IPS-NIHi7 (cell line): ENCODE data around the gene TACR2.
A peak's percentile ranks its signal among the peaks of the same experiment; 100 is the strongest.

Experiments
- DNase-seq: peaks from one replicate; pipeline ENCODE4 v3.0.0; 2012; ENCODE audit warnings: mixed read lengths; ENCODE audit errors: extremely low spot score

The TACR2 gene

DNA sequence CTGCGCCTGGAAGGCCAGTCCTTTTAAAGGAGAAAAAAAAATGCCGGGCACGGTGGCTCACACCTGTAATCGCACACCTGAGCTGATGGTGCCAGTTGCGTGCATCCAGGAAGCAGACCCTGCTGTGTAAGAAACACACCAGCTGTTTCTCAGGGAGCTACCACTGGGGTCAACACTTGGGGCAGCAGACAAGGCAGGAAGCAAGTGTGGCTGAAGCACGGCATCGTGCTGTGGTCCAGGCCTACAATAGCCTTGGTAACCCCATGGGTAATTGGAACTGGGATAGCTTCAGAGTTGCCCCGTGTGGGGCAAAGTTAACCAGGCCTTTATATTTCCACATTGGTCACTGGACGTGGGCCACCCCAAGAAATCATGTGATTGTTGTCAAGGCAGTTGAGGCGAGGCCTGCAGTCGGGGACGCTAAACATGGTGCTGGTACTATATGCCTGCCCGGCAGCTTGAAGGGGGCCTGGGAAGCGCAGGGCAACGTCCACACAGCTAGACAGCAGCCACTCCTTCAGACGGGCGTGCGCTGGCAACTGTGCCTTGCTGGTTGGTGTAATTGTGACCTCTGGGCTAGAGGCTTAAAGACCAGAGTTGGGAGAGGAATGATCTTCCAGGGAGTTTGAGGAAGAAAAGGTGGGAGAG, 2.5 kb upstream of the TACR2 start:
- DNase-seq: no peak

DNA sequence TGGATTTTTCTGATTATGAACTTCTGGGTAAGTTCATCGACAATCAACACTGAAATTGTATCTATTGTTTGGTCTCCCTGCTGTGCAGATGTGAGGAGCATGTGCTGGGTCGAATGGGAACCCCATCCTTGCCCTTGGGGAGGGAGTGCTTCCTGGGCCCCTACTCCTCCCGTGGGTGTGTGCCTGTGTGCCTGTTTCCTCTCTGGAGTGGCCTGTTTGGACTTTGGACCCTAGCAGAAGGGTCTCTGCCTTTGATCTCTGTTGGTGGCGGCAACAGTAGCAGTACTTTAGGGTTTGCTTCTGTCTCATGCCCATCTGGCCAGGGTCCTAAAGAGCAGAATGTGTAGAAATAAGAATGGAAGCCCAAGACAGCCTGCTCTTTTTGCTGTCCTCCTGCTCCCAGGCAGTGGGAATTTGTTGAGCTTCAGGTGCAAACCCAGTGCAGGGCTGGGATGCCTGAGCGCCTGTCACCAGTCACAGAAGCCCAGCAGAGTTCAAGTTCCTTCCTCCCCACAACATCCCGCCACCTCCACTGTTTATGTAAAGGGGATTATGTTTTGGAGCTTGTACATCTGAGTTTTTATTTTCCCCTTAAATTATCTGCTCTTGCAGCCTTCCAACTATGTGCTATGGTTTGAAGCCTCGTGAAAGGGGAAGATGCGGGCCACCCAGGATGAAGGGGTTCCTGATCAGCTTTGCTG, 1.5 kb upstream of the TACR2 start:
- DNase-seq: no peak

DNA sequence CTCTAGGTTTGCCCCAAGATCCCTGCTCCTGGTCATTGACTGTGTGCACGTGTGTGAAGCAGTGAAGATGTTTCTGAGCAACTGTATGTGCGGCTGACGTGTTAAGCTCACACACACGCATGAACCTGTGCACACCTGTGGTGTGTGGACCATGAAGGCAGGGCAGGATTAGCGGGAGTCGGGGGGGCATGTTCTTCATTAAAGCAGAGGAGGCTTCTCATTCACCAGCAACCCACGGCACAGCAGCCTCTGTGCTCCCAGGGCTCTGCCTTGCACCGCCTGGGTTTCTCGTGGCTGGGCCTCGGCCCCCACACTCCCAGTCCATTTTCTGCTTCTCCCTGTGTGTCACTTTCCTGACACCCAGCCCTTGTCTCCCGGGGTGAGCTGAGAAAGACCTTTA, 824 bp upstream of the TACR2 start:
- DNase-seq: no peak

DNA sequence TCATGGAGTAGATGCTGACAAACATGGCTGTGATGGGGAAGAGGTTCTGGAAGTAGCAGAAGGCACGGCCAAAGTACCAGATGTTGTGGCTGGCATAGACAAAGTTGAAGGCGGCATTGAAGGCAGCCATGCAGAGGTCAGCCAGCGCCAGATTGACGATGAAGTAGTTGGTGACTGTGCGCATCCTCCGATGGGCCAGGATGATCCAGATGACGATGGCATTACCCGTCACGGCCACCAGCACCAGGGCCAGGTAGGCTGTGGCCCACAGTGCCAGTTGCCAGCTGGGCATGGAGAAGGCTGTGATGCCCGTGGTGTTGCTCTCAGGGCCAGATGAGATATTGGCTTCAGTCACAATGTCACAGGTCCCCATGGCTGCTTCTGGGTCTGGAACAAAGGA, 767 bp downstream of the TACR2 start:
- DNase-seq: no peak

DNA sequence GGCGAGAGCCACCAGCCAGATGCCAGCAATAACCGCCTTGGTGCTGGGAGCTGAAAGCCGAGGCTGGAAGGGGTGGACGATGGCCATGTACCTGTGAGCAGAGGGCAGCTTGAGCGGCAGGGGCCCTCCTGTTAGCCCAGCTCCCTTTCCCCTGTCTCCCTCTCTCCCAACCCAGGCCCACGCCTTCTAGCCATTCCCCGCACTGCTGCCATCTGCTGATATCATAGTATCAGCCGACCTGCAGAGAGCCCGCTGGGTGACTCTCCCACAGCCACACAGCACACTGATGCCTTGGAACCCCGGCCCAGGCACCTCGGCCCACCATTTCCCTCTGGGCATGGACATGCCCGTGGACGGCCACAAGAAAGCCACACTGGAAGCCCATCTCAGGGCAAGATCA, 1.7 kb downstream of the TACR2 start:
- no peak for DNase-seq

DNA sequence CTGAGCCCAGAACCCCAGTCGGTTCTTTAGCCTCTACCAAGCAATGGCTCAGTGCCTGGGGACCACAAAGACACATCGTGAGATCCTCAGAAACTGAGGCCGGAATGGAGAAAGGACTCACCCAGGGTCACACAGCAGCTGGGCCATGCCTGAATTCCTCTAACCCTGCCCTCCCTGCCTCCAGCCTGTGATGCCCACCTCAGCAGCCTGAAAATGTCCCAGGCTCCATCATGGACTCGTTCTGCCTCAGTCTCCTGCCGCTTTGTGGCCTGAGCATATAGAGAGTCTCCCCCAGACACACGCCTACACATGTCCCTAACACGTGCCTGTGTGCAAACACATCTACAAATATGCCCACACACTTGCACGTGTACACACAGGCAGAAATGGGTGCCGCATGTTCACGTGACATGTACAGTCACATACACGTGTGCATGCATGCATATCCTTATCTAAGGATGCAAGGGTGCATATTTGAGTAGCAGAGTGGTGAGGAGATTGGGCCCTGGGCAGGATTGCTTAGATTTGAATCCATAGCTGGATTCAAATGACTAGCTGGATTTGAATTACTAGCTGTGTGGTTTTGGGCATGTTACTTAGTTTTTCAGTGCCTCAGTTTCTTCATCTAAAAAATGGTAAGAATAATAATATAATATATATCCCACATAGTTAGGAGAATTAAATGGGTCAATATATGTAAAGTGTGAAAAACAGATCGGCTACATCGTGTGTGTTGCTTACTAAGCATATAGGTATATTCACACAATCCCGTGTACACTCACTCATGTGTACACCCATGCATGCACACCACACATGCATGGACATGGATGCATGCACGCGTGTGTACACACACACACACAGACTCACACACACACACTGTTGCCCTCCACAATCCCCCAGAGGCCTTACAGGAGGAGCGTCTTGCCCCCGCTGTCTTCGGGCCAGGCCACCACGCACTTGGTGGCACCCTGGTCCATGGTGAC, 2.4 kb downstream of the TACR2 start:
- no peak for DNase-seq

DNA sequence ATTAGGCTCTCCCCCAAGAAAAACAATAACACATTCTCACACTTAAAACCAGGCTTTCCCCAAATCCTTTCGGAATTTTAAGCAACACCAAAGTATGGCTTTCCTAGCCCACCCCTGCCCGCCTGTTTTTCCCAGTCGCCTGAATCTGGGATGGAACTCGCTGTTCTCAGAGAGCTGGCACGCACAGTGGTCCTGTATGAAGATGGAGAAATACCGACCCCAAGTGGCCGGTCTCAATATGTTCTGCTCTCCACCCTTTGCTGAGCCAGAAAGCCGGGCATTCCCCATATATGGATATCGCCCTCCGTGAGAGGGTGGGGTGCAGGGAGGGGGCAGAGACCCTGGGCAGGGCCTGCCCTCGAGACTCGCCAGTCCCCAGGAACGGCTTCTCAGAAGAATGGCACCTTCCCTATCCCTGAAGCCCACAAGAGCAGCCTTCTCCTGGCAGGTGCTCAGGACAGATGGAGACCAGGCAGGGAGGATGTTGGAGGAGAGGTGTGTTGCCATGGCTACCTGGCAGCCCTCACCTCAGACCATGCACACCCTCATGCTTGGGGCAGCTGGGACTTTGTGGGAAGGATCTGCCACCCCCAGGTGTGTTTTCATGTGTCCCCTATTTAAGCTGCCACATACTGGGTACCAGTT, 3.4 kb downstream of the TACR2 start:
- DNase-seq: peak; percentile 82

DNA sequence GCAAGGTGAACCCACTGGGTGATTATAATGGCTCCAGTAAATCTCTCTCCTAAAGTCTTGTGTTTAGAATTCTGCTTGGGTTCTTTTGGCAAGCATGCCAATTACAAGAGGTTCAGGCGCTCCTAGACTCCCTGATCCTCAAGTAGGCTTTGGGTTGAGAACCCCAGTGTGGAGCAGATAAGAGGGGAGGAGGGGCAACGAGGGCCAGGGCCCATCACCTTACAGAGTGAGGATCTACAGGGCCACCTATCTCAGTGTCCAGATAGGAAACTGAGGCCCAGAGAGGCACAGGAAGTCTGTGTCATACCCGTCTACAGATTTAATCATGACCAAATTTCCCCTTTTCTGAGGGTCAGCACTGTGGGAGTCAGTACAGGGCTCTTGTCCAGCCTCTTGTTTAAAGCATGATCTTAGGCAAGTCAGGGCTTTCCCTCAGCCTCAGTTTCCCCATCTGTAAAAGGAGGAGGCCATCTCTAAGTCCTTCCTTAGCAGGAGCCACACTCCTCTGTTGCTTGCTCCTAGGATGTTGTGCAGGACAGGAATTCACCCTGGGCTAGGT, 4.4 kb downstream of the TACR2 start:
- no peak for DNase-seq

DNA sequence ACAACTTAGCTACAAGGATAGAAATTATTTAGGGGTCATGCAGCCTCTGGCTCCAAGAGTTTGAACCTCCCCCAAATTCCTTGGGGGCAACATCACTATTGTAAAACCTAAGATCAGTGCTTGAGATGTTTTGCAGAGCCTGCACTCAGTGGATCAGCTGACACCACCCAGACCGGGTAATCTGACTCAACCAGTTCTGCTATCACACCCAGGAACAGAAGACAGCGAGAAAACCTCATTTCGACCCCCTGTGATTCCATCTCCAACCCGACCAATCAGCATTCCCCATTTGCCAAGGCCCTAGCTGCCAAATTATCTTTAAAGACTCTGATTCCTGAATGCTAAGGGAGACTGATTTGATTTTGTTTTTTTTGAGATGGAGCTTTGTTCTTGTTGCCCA, 5.2 kb downstream of the TACR2 start:
- no peak for DNase-seq

DNA sequence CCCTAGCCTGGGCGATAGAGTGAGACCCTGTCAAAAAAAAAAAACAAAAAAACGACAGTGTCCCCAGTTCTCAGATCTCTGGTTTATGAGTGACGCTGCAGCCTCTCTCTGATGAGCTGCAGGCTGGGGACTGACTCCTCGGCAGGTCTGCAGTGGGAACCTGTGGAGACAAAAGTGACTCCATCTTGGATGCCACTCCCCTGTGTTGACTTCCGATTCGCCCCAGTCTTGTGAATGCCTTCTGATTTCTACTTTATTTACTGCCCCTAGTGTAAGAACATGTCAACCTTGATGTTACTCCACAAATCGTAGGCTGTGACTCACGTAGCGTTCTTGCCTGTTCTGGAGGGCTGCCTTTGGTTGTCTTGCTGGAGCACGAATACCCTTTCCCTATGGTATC, 6.2 kb downstream of the TACR2 start:
- DNase-seq: no peak

DNA sequence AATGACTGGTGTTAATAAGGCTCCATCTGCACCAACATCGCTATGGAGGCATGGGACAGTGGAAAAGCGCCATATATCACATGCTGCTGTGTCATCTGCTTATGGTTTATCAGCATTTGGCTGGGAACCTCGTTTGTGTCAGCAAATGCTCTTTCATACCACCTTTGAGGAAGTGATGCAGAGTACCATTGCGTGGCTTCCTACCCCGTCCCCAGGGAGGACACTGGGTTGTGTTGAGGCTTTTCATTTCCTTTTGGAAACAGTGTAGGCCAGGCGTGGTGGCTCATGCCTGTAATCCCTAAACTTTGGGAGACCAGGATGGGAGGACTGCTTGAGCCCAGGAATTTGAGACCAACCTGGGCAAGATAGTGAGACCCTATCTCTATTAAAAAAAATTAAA, 6.8 kb downstream of the TACR2 start:
- no peak for DNase-seq

DNA sequence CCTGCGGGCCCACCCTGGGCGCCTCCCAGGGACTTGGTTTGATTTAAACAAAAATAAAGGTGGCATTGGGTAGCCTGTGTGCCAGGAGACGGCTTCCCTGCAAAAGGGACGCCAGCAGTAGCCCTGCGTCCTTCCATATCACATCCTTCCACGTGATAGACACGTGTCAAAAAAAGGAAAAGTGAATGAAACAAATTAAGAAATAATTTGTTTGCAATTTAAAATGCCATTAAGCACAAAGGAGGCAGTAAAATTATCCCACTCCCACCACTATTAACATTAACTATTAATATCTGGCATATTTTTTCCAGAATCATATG, 7.6 kb downstream of the TACR2 start:
- no peak for DNase-seq

DNA sequence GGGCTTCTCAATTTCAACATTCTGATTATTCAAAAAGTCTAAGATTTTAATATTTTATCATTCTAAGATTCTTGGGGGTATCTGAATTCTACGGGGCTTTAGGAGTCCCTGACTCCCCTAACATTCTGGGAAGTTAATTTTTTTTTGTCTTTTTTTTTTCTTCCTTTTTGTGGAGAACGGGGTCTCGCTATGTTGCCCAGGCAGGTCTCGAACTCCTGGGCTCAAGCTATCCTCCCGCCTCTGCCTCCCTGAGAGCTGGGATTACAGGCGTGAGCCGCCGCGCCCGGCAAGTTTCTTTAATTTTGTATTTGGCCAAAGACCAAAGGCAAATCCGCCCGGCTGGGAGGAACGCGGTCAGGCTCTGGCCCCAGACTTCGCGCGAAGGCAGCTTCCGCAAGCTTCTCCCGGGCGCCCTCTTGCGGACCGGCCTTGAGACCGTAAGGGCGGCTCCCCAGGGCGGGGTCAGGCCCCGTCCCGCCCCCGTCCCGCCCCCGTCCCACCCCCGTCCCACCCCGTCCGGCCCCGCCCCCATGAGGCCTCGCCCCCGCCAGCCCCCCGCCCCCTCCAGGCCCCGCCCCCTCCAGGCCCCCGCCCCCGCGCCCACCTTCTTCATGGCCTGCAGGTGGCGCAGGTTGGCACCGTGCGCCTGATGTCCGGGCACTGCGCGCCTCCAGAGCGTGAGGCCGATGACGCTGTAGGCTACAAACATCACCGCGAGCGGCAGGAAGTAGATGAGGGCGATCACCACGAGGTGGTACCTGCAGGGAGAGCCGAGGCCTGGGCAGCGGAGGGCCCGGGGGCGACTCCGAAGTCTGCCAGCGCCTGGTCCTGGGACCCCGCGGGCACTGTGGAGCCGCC, 8.2 kb downstream of the TACR2 start:
- DNase-seq: peak; percentile 95

DNA sequence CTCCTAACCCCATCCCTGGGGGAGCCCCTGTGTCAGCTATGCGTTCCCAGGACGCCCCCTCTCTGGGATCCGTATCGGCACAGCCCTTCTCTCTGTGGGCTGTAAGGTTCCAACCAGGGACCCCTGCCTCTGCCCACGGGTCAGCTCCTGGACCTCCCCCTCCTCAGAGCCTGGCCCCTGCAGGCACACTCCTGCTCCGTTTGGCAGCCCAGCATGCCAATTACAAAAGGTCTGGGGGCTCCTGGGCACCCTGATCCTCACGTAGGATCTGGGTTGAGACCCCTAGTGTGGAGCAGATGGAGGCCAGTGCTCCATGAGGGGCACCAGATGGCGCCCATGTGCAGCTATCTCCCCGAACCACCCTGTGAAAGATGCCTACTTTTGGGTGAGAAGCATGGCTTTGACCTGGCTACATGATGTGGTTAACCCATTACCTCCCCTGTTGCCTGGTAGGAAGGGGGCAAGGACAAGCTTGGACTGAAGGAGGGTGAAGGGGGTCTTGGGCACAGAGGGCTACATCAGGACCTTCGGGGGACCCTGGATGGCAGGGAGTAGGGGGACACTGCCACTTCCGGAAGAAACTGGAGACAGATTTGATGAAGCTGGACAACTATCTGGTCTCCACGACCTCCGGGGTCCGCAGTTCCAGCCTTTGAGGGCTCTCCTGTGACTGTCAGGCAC, 9.0 kb downstream of the TACR2 start:
- DNase-seq: peak; percentile 53

DNA sequence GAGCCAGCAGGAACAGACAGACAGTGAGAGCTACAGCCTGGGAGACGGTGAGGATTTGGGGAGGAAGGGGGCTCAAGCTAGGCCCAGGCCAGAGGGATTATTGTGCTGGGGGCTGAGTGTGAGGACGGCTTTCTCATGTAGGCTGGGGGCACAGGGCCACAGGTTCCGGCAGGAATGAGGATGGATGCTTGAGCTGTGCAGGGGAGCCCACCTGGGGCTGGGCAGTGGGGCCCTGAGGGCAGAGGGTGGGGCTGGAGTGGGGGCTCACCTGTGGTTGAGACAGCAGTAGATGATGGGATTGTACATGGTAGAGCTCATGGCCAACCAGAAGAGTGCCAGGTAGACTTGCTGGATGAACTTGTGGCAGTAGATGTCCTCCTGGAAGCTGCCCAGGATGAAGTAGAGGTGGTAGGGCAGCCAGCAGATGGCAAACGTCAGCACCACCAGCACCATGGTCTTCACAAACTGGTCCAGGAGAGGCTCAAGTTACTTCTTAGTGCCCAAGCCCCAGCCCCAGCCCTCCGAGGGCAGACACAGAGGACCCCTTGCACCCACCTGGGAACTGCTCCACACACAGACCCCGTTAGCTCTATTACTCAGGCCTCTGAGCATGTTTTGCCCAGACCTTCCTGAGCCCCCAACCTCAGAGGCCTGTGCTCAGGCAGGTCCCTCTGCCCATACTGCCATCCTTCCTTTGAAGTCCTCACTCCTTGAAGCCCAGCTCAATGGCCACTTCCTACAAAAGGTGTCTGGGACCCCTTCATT, 9.7 kb downstream of the TACR2 start:
- no peak for DNase-seq

DNA sequence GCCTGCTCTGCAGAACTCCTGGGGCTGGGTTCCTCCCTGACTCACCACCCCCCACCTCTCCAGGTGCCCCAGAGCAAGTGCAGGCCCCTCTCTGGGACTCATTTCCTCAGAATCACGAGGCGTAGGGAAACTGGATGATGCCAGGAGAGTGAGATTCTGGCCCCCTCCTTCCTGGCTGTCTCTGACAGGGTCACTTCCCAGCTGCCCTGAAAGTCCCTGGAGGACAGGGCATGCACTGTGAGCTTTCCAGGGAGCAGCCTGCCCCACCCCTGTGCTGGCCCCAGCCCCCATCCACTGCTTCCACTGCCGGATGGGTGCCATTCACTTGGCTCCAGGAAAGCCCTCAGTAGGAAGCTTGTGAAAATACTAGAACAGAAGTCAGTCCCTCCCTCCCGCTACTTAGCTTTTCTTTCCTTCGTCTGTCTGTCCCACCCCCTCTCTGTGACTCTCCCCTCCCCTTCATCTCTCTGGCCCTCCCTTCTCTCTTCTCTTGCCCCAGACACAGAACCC, 10.4 kb downstream of the TACR2 start:
- no peak for DNase-seq

DNA sequence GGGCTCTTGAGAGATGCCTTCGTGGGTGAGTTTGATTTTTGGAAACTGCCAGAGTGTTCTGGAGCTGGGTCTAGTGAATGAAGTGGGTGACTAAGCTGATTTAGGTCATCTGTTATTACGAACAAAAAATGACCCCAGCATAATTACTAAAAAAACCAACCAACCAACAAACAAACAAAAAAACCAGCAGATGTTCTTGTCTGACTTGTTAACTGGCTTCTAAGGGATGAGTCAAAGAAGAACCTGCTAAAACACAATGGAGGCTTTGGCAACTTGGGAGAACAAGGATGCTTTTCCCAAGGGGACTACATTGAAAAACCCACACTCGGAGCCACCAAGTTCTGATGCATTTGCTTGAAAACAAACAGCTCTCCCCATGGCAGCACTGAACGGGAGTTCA, 11.5 kb downstream of the TACR2 start:
- DNase-seq: no peak

DNA sequence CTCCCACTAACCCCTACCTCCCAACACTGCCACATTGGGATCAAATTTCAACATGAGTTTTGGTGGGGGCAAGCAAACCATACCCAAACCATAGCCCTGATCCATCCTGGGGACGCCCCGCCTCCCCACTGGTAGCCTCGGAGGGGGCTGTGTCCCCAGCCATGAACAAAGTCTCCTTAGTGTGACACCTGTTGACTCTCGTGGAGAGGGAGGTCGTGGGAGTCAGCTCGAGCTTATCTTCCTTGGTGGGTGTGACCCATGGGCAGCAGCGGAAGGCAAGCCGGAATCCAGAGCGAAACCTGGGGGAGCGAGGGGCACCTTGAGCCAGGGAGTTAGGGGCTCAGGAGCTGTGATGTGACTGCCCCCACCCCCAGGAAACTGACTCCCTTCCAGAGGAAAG, 11.9 kb downstream of the TACR2 start:
- DNase-seq: no peak

DNA sequence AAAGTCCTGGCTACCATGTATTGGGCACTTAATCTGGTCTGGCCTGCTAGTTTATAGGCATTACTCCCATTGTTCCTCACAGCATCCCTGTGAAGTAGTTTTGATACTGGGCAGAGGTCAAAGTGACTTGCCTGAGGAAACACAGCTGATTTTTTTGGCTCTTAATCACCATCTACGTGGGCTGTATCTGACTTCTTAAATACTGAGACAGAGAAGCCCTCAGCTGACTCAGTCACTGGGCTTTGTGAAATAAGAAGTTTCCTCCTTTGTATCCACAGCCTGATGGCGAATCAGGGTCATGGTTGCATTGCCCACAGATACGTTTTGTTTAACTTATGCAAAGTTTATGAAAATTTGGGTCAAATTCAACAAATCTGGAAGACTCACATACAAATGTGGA, 13.2 kb downstream of the TACR2 start:
- no peak for DNase-seq
